Rectal smooth muscle tissue (tissue), 1 donor: Measurements from ENCODE around the gene DLG1.
A peak's percentile ranks its signal among the peaks of the same experiment; 100 is the strongest.

Experiments used
- H3K27ac ChIP-seq: one replicate; pipeline ENCODE4 v1.7.0; 2013; ENCODE audit warnings: low read depth, low read length, inconsistent platforms
- H3K27me3 ChIP-seq: one replicate; pipeline ENCODE4 v1.7.0; 2013; ENCODE audit warnings: low read length; ENCODE audit not compliant: control insufficient read depth, insufficient read depth
- H3K36me3 ChIP-seq: one replicate; pipeline ENCODE4 v1.7.0; 2013; ENCODE audit warnings: low read length; ENCODE audit not compliant: control insufficient read depth, insufficient read depth
- H3K4me1 ChIP-seq: one replicate; pipeline ENCODE4 v1.7.0; 2013; ENCODE audit warnings: low read length; ENCODE audit not compliant: control insufficient read depth, insufficient read depth
- H3K4me3 ChIP-seq: one replicate; pipeline ENCODE4 v1.7.0; 2013; ENCODE audit warnings: low read length
- H3K9ac ChIP-seq: one replicate; pipeline ENCODE4 v1.7.0; 2013; ENCODE audit warnings: low read length

The DLG1 gene

GRCh38 chr3:197309528-197310361 lies 11.3 kb upstream of the DLG1 start:
- Histone ChIP-seq H3K4me3 (no peak overlapping the region), H3K9ac (no peak overlapping the region), H3K27me3 (no peaks in the 10 kb centered on the region), H3K36me3 (no peaks in the 10 kb centered on the region), H3K4me1 (no peaks in the 10 kb centered on the region), H3K27ac (no peak overlapping the region)

DNA sequence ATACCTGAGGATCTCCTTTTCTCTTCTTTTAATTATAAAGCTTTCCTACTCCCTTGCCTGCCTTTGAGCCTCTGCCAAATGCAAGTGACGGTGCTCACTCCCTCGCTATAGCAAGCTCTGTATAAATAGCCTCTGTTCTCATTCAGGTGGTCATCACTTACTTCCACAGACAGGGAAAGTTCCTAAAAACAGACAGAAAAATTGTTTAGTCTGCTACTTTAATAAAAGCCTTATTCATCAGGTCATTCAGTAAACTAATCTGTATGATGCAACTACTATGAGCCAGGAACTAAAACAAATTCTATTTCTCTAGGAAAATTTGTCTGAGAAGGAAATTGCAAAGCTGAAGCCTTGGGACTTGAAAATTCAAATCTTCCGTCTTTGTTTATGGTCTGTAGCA lies 10.2 kb upstream of the DLG1 start:
- Histone ChIP-seq H3K36me3 (no peaks in the 10 kb centered on the region), H3K27me3 (no peaks in the 10 kb centered on the region), H3K27ac (no peak overlapping the region), H3K4me3 (no peak overlapping the region), H3K4me1 (no peaks in the 10 kb centered on the region), H3K9ac (no peak overlapping the region)

GRCh38 chr3:197306374-197307086 lies 8.1 kb upstream of the DLG1 start:
- Histone ChIP-seq H3K4me1 (no peaks in the 10 kb centered on the region), H3K36me3 (no peaks in the 10 kb centered on the region), H3K9ac (no peak overlapping the region), H3K4me3 (no peak overlapping the region), H3K27me3 (no peaks in the 10 kb centered on the region), H3K27ac (no peak overlapping the region)

GRCh38 chr3:197305854-197306253 lies 7.4 kb upstream of the DLG1 start:
- H3K4me1 ChIP-seq, result no peaks in the 10 kb centered on the region
- H3K27me3 ChIP-seq, result no peaks in the 10 kb centered on the region
- H3K4me3 ChIP-seq, result no peak overlapping the region
- H3K9ac ChIP-seq, result no peak overlapping the region
- no peak overlapping the region for H3K27ac ChIP-seq
- no peaks in the 10 kb centered on the region for H3K36me3 ChIP-seq

DNA sequence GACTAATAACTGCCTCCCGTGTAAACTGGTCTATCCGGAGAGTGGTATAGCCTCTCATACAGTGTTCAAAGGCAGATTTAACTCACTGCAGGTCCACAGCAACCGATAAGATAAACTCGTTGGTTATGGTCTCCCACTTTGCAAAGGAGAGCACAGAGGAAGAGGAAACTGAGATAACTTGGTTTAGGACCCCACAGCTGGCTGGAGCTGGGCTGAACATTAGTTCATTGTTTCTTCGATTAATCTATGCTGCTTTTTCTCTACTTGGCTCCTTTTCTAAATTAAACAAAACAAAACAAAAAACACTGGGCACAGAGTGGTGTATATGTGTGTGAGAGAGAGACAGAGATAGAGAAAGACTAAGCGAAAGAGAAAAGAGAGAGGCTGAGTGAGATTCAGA lies 5.0 kb upstream of the DLG1 start:
- Histone ChIP-seq H3K27me3 (no peaks in the 10 kb centered on the region), H3K4me3 (no peak overlapping the region), H3K36me3 (no peaks in the 10 kb centered on the region), H3K4me1 (no peaks in the 10 kb centered on the region), H3K27ac (no peak overlapping the region), H3K9ac (no peak overlapping the region)

- Histone ChIP-seq H3K4me3 (no peak overlapping the region), H3K4me1 (no peaks in the 10 kb centered on the region), H3K27ac (no peak overlapping the region), H3K27me3 (no peaks in the 10 kb centered on the region), H3K9ac (no peak overlapping the region), H3K36me3 (no peaks in the 10 kb centered on the region)
Observed at GRCh38 chr3:197302696-197303341, 4.4 kb upstream of the DLG1 start.

DNA sequence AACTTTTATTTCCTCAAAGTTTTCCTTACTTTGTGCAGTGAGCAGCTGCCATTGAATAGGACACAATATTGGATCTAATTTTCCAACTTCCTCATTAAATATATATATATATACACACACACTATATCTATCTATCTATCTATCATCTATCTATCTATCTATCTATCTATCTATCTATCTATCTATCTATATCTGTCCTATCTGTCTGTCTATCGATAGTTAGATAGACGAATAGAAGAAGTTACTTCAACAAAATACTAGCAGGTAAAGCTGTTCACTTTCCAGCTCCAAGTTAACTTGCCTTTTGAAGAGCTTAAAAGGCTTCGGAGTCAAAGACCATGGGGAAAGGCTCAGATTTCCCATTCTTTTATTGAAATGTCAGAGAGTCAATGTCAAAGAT lies 3.6 kb upstream of the DLG1 start:
- Histone ChIP-seq H3K36me3 (no peaks in the 10 kb centered on the region), H3K27me3 (no peaks in the 10 kb centered on the region), H3K4me1 (no peaks in the 10 kb centered on the region), H3K9ac (no peak overlapping the region), H3K4me3 (no peak overlapping the region), H3K27ac (no peak overlapping the region)

- Histone ChIP-seq H3K4me3 (no peak overlapping the region), H3K27ac (no peak overlapping the region), H3K36me3 (no peaks in the 10 kb centered on the region), H3K4me1 (no peaks in the 10 kb centered on the region), H3K27me3 (no peaks in the 10 kb centered on the region), H3K9ac (no peak overlapping the region)
Observed at GRCh38 chr3:197300361-197300760, 1.9 kb upstream of the DLG1 start.

GRCh38 chr3:197298945-197299854 lies 788 bp upstream of the DLG1 start:
- no peaks in the 10 kb centered on the region for H3K4me1 ChIP-seq
- H3K4me3 ChIP-seq, result peak overlapping the region; percentile 96
- H3K27me3 ChIP-seq, result no peaks in the 10 kb centered on the region
- peak overlapping the region; percentile 32 for H3K9ac ChIP-seq
- no peaks in the 10 kb centered on the region for H3K36me3 ChIP-seq
- peak overlapping the region; percentile 6 for H3K27ac ChIP-seq

DNA sequence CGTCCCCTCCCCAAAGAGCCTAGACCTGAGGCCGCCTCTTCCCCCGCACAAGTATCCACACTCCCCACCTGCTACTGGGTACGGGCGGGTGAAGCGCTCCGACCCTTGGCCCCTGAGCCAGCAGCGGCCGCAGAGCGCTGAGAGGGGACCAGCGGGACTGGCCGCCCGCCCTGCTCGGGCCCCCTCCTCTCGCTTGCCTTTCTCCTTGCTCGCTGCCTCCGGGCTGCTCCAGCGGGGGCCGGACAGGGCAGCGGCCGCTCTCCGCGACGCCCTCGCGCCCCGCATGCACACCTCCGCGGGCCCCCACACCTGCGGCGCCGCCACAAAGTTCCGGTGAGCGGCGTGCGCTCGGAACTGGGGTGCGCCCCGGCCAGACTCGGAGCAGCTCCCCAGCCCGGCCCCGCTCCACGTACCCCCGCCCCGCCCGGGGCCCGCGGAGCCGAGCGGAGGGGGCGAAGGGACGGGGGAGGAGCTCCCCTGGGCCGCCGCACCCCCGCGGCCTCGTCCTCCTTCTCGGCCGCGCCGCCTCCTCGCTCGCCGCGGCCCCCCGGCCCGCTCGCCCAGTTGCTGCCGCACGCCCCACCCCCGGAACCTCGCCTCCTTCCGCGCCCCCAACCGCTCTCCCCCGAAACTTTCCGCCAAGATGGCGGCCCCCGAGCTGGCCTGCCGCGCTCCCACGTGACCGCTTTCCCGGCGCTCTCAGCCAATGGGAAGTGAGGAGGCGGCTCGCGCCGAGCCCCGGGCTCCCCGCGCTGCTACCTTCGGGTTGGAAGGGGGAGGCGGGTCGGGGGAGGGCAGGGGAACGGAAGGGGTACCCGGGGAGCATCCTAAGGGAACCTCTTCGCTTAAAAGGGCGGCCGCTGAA lies 704 bp downstream of the DLG1 start:
- Histone ChIP-seq H3K4me3 (peak overlapping the region; percentile 96), H3K9ac (peak overlapping the region; percentile 87), H3K27me3 (no peaks in the 10 kb centered on the region), H3K4me1 (no peaks in the 10 kb centered on the region), H3K27ac (peak overlapping the region; percentile 87), H3K36me3 (no peaks in the 10 kb centered on the region)

DNA sequence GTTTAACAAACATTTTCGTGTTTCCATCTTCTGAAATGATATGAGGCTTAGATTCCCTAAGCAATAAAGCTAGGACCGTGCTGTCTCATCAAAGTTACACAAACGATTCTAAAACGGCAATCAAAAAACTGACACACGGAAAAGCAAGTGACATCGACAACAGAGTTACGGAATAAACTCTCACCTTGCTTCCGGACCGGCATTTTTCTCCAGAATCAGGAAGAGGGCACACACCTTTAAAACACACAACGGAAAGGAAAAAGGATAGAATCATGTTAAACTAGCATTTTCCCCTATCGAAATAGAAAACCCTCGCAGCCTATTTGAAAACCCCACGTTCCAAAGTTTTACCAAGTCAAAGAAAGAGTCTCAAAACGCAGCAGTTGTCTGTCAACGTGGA lies 1.4 kb downstream of the DLG1 start:
- Histone ChIP-seq H3K27me3 (no peaks in the 10 kb centered on the region), H3K27ac (peak overlapping the region; percentile 87), H3K36me3 (no peaks in the 10 kb centered on the region), H3K4me3 (peak overlapping the region; percentile 96), H3K9ac (peak overlapping the region; percentile 66), H3K4me1 (no peaks in the 10 kb centered on the region)
